DOHH2 (cell line): ENCODE results near the gene TMEM41A.

Source experiments
- H3F3A ChIP-seq: fragments of 200-600 bp; sonication (generic), shearing (Covaris generic); 2 replicates; pipeline ENCODE4 v1.6.0; 2016; ENCODE audit warnings: antibody characterized with exemption, mild to moderate bottlenecking; ENCODE audit not compliant: control insufficient read depth, insufficient read depth
- H3K27ac ChIP-seq: fragments of 200-600 bp; sonication (generic); 2 replicates; pipeline ENCODE4 v1.5.1; 2014; ENCODE audit warnings: low read depth, mild to moderate bottlenecking, low read length, moderate library complexity
- H3K27me3 ChIP-seq: fragments of 200-600 bp; sonication (generic); 2 replicates; pipeline ENCODE4 v1.6.1; 2014; ENCODE audit warnings: mild to moderate bottlenecking, low read length, mixed read lengths; ENCODE audit not compliant: control insufficient read depth
- H3K36me3 ChIP-seq: fragments of 200-600 bp; sonication (generic); 2 replicates; pipeline ENCODE4 v1.6.1; 2014; ENCODE audit warnings: mild to moderate bottlenecking, low read length, moderate library complexity, mixed read lengths; ENCODE audit not compliant: control insufficient read depth
- H3K4me1 ChIP-seq: fragments of 200-600 bp; sonication (generic); 2 replicates; pipeline ENCODE4 v1.6.1; 2014; ENCODE audit warnings: mild to moderate bottlenecking, low read length, mixed read lengths; ENCODE audit not compliant: control insufficient read depth
- H3K4me2 ChIP-seq: fragments of 200-600 bp; sonication (generic); 2 replicates; pipeline ENCODE4 v1.6.0; 2014; ENCODE audit warnings: mild to moderate bottlenecking, low read length, moderate library complexity
- H3K4me3 ChIP-seq: fragments of 200-600 bp; sonication (generic); 2 replicates; pipeline ENCODE4 v1.5.1; 2014; ENCODE audit warnings: mild to moderate bottlenecking, low read length, mixed read lengths
- H3K79me2 ChIP-seq: fragments of 200-600 bp; sonication (generic); 2 replicates; pipeline ENCODE4 v1.6.1; 2014; ENCODE audit warnings: mild to moderate bottlenecking, low read length, mixed read lengths; ENCODE audit not compliant: control insufficient read depth
- H3K9me2 ChIP-seq: fragments of 200-600 bp; sonication (generic); replicated peaks from 2 replicates; pipeline ENCODE4 v1.6.1; 2014; ENCODE audit warnings: mild to moderate bottlenecking, low read length, mixed read lengths; ENCODE audit not compliant: control insufficient read depth
- H3K9me3 ChIP-seq: fragments of 200-600 bp; sonication (generic); 2 replicates; pipeline ENCODE4 v1.6.1; 2014; ENCODE audit warnings: antibody characterized with exemption, low read length, mixed read lengths; ENCODE audit not compliant: control insufficient read depth, insufficient read depth
- H4K20me1 ChIP-seq: fragments of 200-600 bp; sonication (generic); 2 replicates; pipeline ENCODE4 v1.6.0; 2014; ENCODE audit warnings: low read depth, mild to moderate bottlenecking, antibody characterized with exemption, low read length, moderate library complexity; ENCODE audit not compliant: control insufficient read depth, insufficient read depth
- CTCF ChIP-seq: fragments of 200-600 bp; sonication (generic); IDR thresholded peaks from one replicate; pipeline ENCODE4 v1.5.1; 2014; ENCODE audit warnings: antibody characterized with exemption, mild to moderate bottlenecking, low read depth, low read length; ENCODE audit not compliant: poor library complexity, severe bottlenecking
- EZH2phosphoT487 ChIP-seq: fragments of 200-600 bp; sonication (generic); IDR thresholded peaks from 2 replicates; pipeline ENCODE4 v1.6.1; 2017; ENCODE audit warnings: borderline replicate concordance, mild to moderate bottlenecking, antibody characterized with exemption, low read length, moderate library complexity, mixed read lengths

The TMEM41A gene

GRCh38 chr3:185504636-185505035, 5.8 kb upstream of the TMEM41A start:
- Histone ChIP-seq H3F3A (no peaks in the 10 kb centered on the region), H3K9me3 (no peaks in the 10 kb centered on the region), H4K20me1 (no peaks in the 10 kb centered on the region)

GRCh38 chr3:185503521-185503920, 4.7 kb upstream of the TMEM41A start:
- no peak for TF ChIP-seq EZH2phosphoT487
- no peak for TF ChIP-seq CTCF
- no peaks in the 10 kb centered on the region for H3K9me3 ChIP-seq
- H3K4me1 ChIP-seq = peaks cover 5% of the 10 kb centered on the region
- H3K4me3 ChIP-seq = no peak overlapping the region
- no peak overlapping the region for H3K4me2 ChIP-seq
- H3K9me2 ChIP-seq = no peaks in the 10 kb centered on the region
- no peaks in the 10 kb centered on the region for H3K36me3 ChIP-seq
- no peaks in the 10 kb centered on the region for H3K79me2 ChIP-seq
- H3F3A ChIP-seq = no peaks in the 10 kb centered on the region
- H3K27me3 ChIP-seq = peaks cover 15% of the 10 kb centered on the region
- no peaks in the 10 kb centered on the region for H4K20me1 ChIP-seq
- no peak overlapping the region for H3K27ac ChIP-seq

More at GRCh38 chr3:185504636-185505035, 5.8 kb upstream of the TMEM41A start:
- H3K36me3 ChIP-seq = no peaks in the 10 kb centered on the region
- H3K27ac ChIP-seq = no peak overlapping the region
- no peak overlapping the region for H3K4me3 ChIP-seq
- no peak overlapping the region for H3K4me2 ChIP-seq
- H3K4me1 ChIP-seq = no peaks in the 10 kb centered on the region
- H3K79me2 ChIP-seq = no peaks in the 10 kb centered on the region
- H3K9me2 ChIP-seq = no peaks in the 10 kb centered on the region
- H3K27me3 ChIP-seq = peaks cover 15% of the 10 kb centered on the region
- TF ChIP-seq EZH2phosphoT487 (no peak), CTCF (no peak)

- Histone ChIP-seq H3K4me3 (no peak overlapping the region), H4K20me1 (no peaks in the 10 kb centered on the region), H3F3A (no peaks in the 10 kb centered on the region), H3K27ac (no peak overlapping the region), H3K79me2 (peaks cover 4% of the 10 kb centered on the region), H3K4me2 (no peak overlapping the region), H3K9me3 (no peaks in the 10 kb centered on the region), H3K36me3 (no peaks in the 10 kb centered on the region), H3K27me3 (peaks cover 15% of the 10 kb centered on the region), H3K4me1 (peaks cover 5% of the 10 kb centered on the region), H3K9me2 (no peaks in the 10 kb centered on the region)
- TF ChIP-seq CTCF = no peak
- TF ChIP-seq EZH2phosphoT487 = no peak
Observed at GRCh38 chr3:185502987-185503386, 4.2 kb upstream of the TMEM41A start.

- Histone ChIP-seq H3K9me3 (no peaks in the 10 kb centered on the region), H3K4me3 (no peak overlapping the region), H3K36me3 (peaks cover 44% of the 10 kb centered on the region), H3K27me3 (no peaks in the 10 kb centered on the region), H4K20me1 (no peaks in the 10 kb centered on the region), H3K27ac (no peak overlapping the region), H3K4me2 (no peak overlapping the region), H3K79me2 (no peaks in the 10 kb centered on the region), H3K4me1 (no peaks in the 10 kb centered on the region), H3K9me2 (no peaks in the 10 kb centered on the region), H3F3A (no peaks in the 10 kb centered on the region)
- no peak for TF ChIP-seq EZH2phosphoT487
- TF ChIP-seq CTCF = no peak
Observed at GRCh38 chr3:185490241-185490640, 8.6 kb downstream of the TMEM41A start.
